H9 (cell line): ENCODE data around the gene MIEF2. TPM values are rescaled to one million over a fixed set of nuclear protein-coding genes. Genes with fewer than 3 reads are reported as not detected.

ENCODE experiments used
- DNase-seq: peaks from one replicate; pipeline ENCODE4 v3.0.0-alpha.2; 2017
- H2AFZ ChIP-seq: one replicate; pipeline ENCODE4 v1.6.1; 2013; ENCODE audit warnings: mild to moderate bottlenecking, low read length, control low read depth, moderate library complexity
- H2AK5ac ChIP-seq: 2 replicates; pipeline ENCODE4 v1.6.1; 2013; ENCODE audit warnings: low read length, control low read depth, mixed read lengths; ENCODE audit not compliant: insufficient read length
- H2BK120ac ChIP-seq: one replicate; pipeline ENCODE4 v1.6.1; 2013; ENCODE audit warnings: low read depth, mild to moderate bottlenecking, low read length, control low read depth, inconsistent platforms; ENCODE audit not compliant: poor library complexity, severe bottlenecking
- H2BK12ac ChIP-seq: 2 replicates; pipeline ENCODE4 v1.6.1; 2013; ENCODE audit warnings: low read length, control low read depth, mixed read lengths, low read depth; ENCODE audit not compliant: insufficient read length
- H2BK15ac ChIP-seq: 2 replicates; pipeline ENCODE4 v1.6.1; 2013; ENCODE audit warnings: low read depth, low read length, control low read depth
- H2BK20ac ChIP-seq: one replicate; pipeline ENCODE4 v1.6.1; 2013; ENCODE audit warnings: low read depth, mild to moderate bottlenecking, low read length, control low read depth, inconsistent platforms; ENCODE audit not compliant: poor library complexity, severe bottlenecking
- H2BK5ac ChIP-seq: 2 replicates; pipeline ENCODE4 v1.6.1; 2013; ENCODE audit warnings: low read length, control low read depth, mixed read lengths; ENCODE audit not compliant: insufficient read length
- H3K14ac ChIP-seq: 2 replicates; pipeline ENCODE4 v1.6.1; 2013; ENCODE audit warnings: low read length, control low read depth; ENCODE audit not compliant: insufficient read depth
- H3K18ac ChIP-seq: 2 replicates; pipeline ENCODE4 v1.6.1; 2013; ENCODE audit warnings: low read depth, mild to moderate bottlenecking, mixed read lengths, low read length, control low read depth; ENCODE audit not compliant: insufficient read length
- H3K23ac ChIP-seq: 2 replicates; pipeline ENCODE4 v1.6.1; 2013; ENCODE audit warnings: low read length, control low read depth, mixed read lengths, low read depth; ENCODE audit not compliant: insufficient read length
- H3K23me2 ChIP-seq: 2 replicates; pipeline ENCODE4 v1.6.1; 2013; ENCODE audit warnings: low read depth, mild to moderate bottlenecking, mixed read lengths, low read length, control low read depth; ENCODE audit not compliant: insufficient read length, poor library complexity, severe bottlenecking
- H3K27ac ChIP-seq: 2 replicates; pipeline ENCODE4 v1.5.1; 2013; ENCODE audit warnings: low read length, control low read depth, mixed read lengths, low read depth; ENCODE audit not compliant: insufficient read length
- H3K27me3 ChIP-seq: 2 replicates; pipeline ENCODE4 v1.6.1; 2013; ENCODE audit warnings: low read length, control low read depth, inconsistent platforms; ENCODE audit not compliant: insufficient read depth
- H3K4ac ChIP-seq: 2 replicates; pipeline ENCODE4 v1.6.1; 2013; ENCODE audit warnings: low read depth, mild to moderate bottlenecking, control low read depth, inconsistent platforms, low read length, moderate library complexity
- H3K4me1 ChIP-seq: 2 replicates; pipeline ENCODE4 v1.6.1; 2013; ENCODE audit warnings: low read length, control low read depth, inconsistent platforms; ENCODE audit not compliant: insufficient read depth
- H3K4me2 ChIP-seq: 2 replicates; pipeline ENCODE4 v1.6.1; 2013; ENCODE audit warnings: low read length, control low read depth, mixed read lengths; ENCODE audit not compliant: insufficient read length, insufficient read depth
- H3K56ac ChIP-seq: 2 replicates; pipeline ENCODE4 v1.6.1; 2013; ENCODE audit warnings: low read depth, mild to moderate bottlenecking, mixed read lengths, low read length, control low read depth; ENCODE audit not compliant: insufficient read length
- H3K79me1 ChIP-seq: 2 replicates; pipeline ENCODE4 v1.6.1; 2013; ENCODE audit warnings: low read depth, mild to moderate bottlenecking, moderate library complexity, low read length, control low read depth, inconsistent platforms; ENCODE audit not compliant: insufficient read depth, poor library complexity, severe bottlenecking
- H3K79me2 ChIP-seq: 2 replicates; pipeline ENCODE4 v1.6.1; 2013; ENCODE audit warnings: low read length, control low read depth, inconsistent platforms; ENCODE audit not compliant: insufficient read depth
- H3K9ac ChIP-seq: 2 replicates; pipeline ENCODE4 v1.6.1; 2013; ENCODE audit warnings: low read length, control low read depth, mixed read lengths; ENCODE audit not compliant: insufficient read length; ENCODE audit errors: extremely low read depth
- H3K9me3 ChIP-seq: one replicate; pipeline ENCODE4 v1.6.1; 2013; ENCODE audit warnings: low read depth, low read length, inconsistent platforms; ENCODE audit not compliant: control insufficient read depth
- H3T11ph ChIP-seq: one replicate; pipeline ENCODE4 v1.6.1; 2013; ENCODE audit warnings: mild to moderate bottlenecking, low read length, control low read depth, inconsistent platforms
- H4K20me1 ChIP-seq: one replicate; pipeline ENCODE4 v1.6.1; 2013; ENCODE audit not compliant: control insufficient read depth, insufficient read length, insufficient read depth
- H4K5ac ChIP-seq: 2 replicates; pipeline ENCODE4 v1.6.1; 2013; ENCODE audit warnings: low read depth, mild to moderate bottlenecking, mixed read lengths, low read length, control low read depth; ENCODE audit not compliant: insufficient read length
- H4K8ac ChIP-seq: replicated peaks from 2 replicates; pipeline ENCODE4 v1.6.1; 2013; ENCODE audit warnings: low read length, control low read depth, mixed read lengths, low read depth; ENCODE audit not compliant: insufficient read length
- H4K91ac ChIP-seq: 2 replicates; pipeline ENCODE4 v1.6.1; 2013; ENCODE audit warnings: low read depth, mild to moderate bottlenecking, moderate library complexity, mixed read lengths, low read length, control low read depth; ENCODE audit not compliant: insufficient read length
- H3K27ac Mint-ChIP-seq, 3 experiments: 2 replicates in 2 of 3; 3 replicates in 1 of 3; pipeline ENCODE4 v1.8.0; 2020 to 2021; ENCODE audit warnings: mixed read lengths in 3 of 3, mild to moderate bottlenecking in 1 of 3, moderate library complexity in 1 of 3
- H3K27me3 Mint-ChIP-seq: 2 replicates; pipeline ENCODE4 v1.8.0; 2021; ENCODE audit warnings: low read depth, mild to moderate bottlenecking, moderate library complexity, mixed read lengths
- H3K36me3 Mint-ChIP-seq, 3 experiments: 2 replicates in 2 of 3; 3 replicates in 1 of 3; pipeline ENCODE4 v1.8.0; 2020 to 2021; ENCODE audit warnings: low read depth in 3 of 3, mixed read lengths in 3 of 3; ENCODE audit not compliant: insufficient read depth in 1 of 3
- H3K4me1 Mint-ChIP-seq, 2 experiments: 2 replicates each; pipeline ENCODE4 v1.8.0; 2020; ENCODE audit warnings: mixed read lengths in 2 of 2
- H3K4me3 Mint-ChIP-seq, 2 experiments: 2 replicates in 1 of 2; 3 replicates in 1 of 2; pipeline ENCODE4 v1.8.0; 2020 to 2021; ENCODE audit warnings: mild to moderate bottlenecking in 2 of 2, mixed read lengths in 2 of 2, moderate library complexity in 1 of 2
- H3K9me3 Mint-ChIP-seq, 2 experiments: 2 replicates in 1 of 2; 3 replicates in 1 of 2; pipeline ENCODE4 v1.8.0; 2020; ENCODE audit warnings: mild to moderate bottlenecking in 2 of 2, mixed read lengths in 2 of 2, moderate library complexity in 1 of 2
- CTCF ChIP-seq: fragments of 200-600 bp; sonication (generic); conservative IDR thresholded peaks from 3 replicates; pipeline ENCODE4 v1.8.0; 2021; ENCODE audit warnings: antibody characterized with exemption, mild to moderate bottlenecking
- WGBS: extraction: QIAGEN DNeasy Blood & Tissue Kit; methylation state at CpG from one replicate; pipeline ENCODE4 v1.1.7; 2013; ENCODE audit warnings: missing lambda C conversion rate, low lambda C conversion rate, mixed read lengths; ENCODE audit not compliant: insufficient read length; ENCODE audit errors: extremely low coverage; 5-methylcytosine and 5-hydroxymethylcytosine counted together
- total RNA-seq: library from RNA; stranded (reverse); gene quantifications from 2 replicates; pipeline ENCODE4 v1.2.1, GENCODE V29; 2021

MIEF2 gene
- total RNA-seq, 1 experiment from 2014 or later: 10.3 TPM

GRCh38 chr17:18253187-18253884 lies 7.1 kb upstream of the MIEF2 start:
- Histone ChIP-seq H3K56ac (no peak overlapping the region), H3K4me2 (no peak overlapping the region), H3K4me1 (no peaks in the 10 kb centered on the region), H3K9me3 (no peaks in the 10 kb centered on the region), H3K27ac (no peak overlapping the region), H3K23me2 (peaks cover 6% of the 10 kb centered on the region), H3K18ac (no peak overlapping the region), H4K20me1 (no peaks in the 10 kb centered on the region), H3K27me3 (no peaks in the 10 kb centered on the region), H3K23ac (no peak overlapping the region), H3K9ac (no peak overlapping the region), H2AFZ (no peak overlapping the region), H4K8ac (no peak overlapping the region), H2BK120ac (no peak overlapping the region), H3K79me2 (no peaks in the 10 kb centered on the region; the same call in 1 of the 2 replicates), H3K79me1 (no peaks in the 10 kb centered on the region), H3K14ac (no peak overlapping the region), H2BK12ac (no peak overlapping the region), H4K91ac (no peak overlapping the region), H2BK5ac (no peak overlapping the region), H2BK20ac (no peak overlapping the region), H4K5ac (no peak overlapping the region), H3K4ac (no peak overlapping the region), H2BK15ac (no peak overlapping the region), H2AK5ac (no peak overlapping the region), H3T11ph (no peak overlapping the region)
- Mint-ChIP-seq H3K27me3 (no peaks in the 10 kb centered on the region), H3K36me3 (peaks cover 31 to 80% (median 80%) of the 10 kb centered on the region in 3 experiments; a peak in 6 of 7 replicates), H3K27ac (no peak overlapping the region), H3K4me1 (peaks cover 17 to 23% of the 10 kb centered on the region in 2 experiments), H3K9me3 (no peaks in the 10 kb centered on the region), H3K4me3 (no peak overlapping the region)
- TF ChIP-seq CTCF: no peak
- no CpG with 5 or more reads among the region's 16 CpGs for WGBS
- no peak for DNase-seq
